Stimulated activated CD8-positive, alpha-beta memory T cell treated with anti-CD3 and anti-CD28 coated beads, Interleukin-7, amount 100 ng/mL, for 48 hours (primary cell): ENCODE measurements around the gene CCDC102B.
"Not testable (repeated sequence)": the region's sequence is repeated elsewhere in the genome, so short reads cannot be mapped to it uniquely, and the experiment has no call there.

ENCODE experiments used
- DNase-seq, 2 donors: peaks; one replicate each; pipeline ENCODE4 v3.0.0-alpha.2; 2020; ENCODE audit warnings: low read depth in 1 of 2; ENCODE audit errors: extremely low read depth in 1 of 2

The CCDC102B gene

GRCh38 chr18:68826121-68826520, 28.2 kb downstream of the CCDC102B start:
- no peak for DNase-seq

- no peak for DNase-seq
Observed at GRCh38 chr18:68830256-68831045, 32.6 kb downstream of the CCDC102B start.

GRCh38 chr18:68833756-68834155, 35.9 kb downstream of the CCDC102B start:
- DNase-seq: no peak

DNA sequence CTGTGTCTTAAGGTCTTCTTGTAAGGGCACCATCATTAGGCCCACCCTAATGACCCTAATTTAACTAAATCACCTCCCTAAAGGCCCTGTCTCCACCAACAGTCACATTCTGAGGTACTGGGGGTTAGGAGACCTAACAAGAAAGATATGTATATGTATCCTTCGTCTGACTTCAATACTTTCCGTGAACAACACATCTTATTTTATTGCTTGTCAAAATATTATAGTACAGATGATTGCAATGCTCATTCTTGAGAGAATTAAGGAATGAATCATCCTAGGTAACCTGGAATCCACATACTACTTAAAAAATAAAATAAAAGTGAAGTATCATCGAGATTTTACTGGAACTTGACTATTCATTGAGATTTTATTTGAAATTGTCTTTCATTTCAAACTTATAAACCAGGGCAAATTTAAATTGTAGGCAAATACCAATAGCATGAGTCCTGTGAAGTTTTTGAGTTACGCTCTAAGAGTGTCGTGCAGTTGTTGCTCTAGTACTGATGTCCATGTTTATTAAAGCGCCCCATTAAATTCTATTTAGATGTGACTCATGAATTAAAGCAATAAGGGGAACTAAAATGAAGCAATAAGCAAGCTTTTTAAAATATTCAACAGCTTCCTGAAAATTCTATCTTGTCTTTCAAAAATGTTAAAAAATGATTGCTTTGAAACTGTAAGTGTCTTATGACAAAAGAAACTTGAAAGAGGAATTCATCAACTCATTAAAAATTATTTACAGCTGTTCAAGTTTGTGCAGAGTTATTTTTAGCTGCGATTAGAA, 40.0 kb downstream of the CCDC102B start:
- DNase-seq: no peak

DNA sequence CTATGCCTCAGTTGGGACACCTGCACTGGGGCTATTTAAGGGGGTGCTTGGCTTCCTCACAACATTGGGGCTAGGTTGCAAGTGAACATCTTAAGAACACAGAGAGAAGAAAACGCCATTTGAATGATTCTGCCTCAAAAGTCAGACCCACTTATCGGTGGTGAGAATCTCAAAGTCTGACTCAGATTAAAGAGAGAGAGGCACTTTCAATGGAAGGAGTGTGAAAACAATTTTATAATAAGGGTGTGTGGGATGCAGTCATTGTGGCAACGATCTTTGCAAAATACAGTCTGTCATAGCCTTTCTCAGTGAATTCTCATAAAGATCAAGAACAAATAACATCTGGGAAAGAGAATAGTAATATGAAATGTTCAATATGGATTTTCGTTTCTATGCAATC, 41.8 kb downstream of the CCDC102B start:
- DNase-seq: no peak

GRCh38 chr18:68840554-68841263, 42.8 kb downstream of the CCDC102B start:
- DNase-seq: no peak

DNA sequence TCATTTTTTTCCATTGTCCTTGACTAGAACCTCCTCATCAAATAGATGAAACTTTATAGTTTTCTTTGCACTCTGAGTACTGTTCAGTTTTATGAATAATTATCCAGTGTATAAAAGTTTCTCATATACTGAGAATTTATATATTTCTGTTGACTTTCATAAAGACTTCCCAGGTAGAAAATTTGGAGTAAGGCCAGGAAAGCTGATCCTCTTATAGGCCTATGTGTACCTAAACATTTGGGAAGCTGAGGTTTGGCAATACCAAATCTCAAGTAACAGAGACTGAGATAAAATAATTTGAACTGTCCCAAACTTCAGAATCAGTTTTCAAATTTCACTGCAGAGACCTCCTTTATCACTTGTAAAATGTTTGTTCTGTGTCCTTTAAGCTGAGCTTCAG, 43.4 kb downstream of the CCDC102B start:
- DNase-seq: no peak

DNA sequence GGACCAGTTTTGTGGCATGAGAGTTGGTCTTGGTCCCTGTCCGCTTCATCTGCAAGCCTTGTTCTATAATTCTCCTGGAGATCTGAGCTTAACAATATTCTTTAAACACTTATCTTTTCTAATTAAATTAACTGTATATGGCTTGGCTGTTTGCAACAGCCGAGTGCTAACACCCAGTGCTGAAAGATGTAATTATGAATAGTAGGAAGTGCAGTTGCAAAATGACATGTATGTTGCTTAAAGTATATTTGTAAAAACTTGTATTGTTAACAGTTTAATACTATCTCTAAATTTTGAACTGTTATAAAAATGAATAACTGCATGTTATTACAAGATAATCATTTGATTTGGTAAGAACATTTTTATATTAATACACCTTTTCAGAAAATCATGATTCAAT, 45.1 kb downstream of the CCDC102B start:
- DNase-seq: no peak

- no peak for DNase-seq
Observed at GRCh38 chr18:68843473-68844089, 45.7 kb downstream of the CCDC102B start.

- DNase-seq: no peak
Observed at GRCh38 chr18:68847219-68847837, 49.4 kb downstream of the CCDC102B start.

DNA sequence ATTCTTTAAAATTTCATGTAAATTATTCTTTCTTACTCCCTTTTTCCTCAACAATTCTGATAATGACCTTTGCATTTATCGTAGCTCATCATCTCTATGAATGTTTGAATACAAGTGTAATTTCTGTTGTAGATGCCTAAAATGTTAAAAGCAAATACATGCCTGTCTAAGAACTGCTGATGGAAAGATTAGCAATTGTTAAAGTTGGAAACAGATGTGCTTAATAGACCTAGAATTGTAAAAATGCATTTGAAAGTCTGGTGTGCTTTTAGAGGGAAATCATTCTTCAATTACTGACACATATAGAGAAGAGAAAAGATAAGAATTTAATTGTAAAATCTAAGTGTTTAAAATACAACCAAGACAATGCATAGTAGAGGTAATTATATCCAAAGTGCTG, 50.4 kb downstream of the CCDC102B start:
- DNase-seq: no peak

- no peak for DNase-seq
Observed at GRCh38 chr18:68854786-68855391, 57.0 kb downstream of the CCDC102B start.

- DNase-seq: no peak
Observed at GRCh38 chr18:68855491-68855890, 57.6 kb downstream of the CCDC102B start.

GRCh38 chr18:68861365-68861764, 63.5 kb downstream of the CCDC102B start:
- DNase-seq: no peak

- DNase-seq: no peak
Observed at GRCh38 chr18:68865021-68865420, 67.1 kb downstream of the CCDC102B start.

DNA sequence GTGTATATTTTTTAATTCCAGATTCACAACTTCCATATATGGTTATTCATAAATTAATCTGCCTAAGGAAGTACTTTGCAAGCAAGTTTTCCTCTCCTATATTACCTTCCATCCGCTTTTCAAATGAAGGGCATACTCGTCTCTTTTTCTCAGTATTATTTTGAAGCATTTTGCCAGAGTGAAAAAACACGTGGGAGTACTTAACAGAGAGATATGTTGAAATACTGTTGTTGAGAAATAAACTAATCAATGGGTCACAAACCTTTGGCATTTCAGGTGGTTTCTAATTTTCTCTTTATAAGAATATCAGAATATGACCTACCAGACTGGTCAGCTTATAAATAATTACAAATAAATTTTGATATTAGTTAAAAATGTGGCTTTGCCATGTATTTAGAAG, 67.6 kb downstream of the CCDC102B start:
- no peak for DNase-seq

DNA sequence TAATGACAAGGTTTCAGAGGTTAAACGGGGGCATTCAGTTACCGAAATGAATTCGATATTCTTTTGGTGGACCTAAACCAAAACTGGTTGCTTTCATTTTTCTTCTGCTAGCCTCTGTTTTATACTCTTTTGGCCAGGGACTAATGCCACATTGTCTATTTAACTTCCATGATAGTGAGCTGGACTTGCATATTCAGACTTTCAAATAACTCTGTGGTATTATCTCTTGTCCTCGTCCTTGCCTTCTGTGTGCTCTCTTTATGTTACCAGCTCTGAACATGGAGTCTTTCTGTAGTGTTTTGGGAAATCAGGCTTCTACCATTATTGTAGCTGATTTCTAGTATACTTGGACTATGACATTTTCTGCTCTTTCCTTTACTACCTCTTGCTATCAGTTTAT, 75.1 kb downstream of the CCDC102B start:
- no peak for DNase-seq

DNA sequence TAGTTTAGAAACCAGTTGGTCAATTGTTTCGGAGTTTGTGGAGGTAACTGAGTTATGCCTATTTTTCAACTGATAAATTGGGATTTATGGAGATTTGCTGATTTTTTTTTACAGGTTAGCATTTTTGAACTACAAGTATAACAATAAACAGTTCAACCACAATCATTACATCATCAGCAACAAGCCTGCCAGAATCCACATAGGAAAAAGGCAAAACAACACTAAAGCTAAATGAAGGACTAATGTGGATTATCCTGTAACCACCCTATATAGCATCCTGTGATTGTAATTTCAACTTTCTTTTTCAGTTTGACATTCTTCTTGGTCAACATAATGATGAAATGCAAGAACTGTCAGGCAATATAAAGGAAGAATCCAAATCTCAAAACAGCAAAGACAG, 76.5 kb downstream of the CCDC102B start:
- DNase-seq: no peak

DNA sequence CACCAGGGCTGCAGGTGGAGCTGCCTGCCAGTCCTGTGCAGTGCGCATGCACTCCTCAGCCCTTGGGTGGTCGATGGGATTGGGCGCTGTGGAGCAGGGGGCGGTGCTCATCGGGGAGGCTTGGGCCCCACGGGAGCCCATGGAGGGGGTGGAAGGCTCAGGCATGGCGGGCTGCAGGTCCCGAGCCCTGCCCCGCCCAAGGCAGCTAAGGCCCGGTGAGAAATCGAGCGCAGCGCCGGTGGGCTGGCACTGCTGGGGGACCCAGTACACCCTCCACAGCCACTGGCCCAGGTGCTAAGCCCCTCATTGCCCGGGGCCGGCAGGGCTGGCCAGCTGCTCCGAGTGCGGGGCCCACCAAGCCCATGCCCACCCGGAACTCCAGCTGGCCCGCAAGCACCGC, 82.1 kb downstream of the CCDC102B start:
- not testable (repeated sequence) for DNase-seq

DNA sequence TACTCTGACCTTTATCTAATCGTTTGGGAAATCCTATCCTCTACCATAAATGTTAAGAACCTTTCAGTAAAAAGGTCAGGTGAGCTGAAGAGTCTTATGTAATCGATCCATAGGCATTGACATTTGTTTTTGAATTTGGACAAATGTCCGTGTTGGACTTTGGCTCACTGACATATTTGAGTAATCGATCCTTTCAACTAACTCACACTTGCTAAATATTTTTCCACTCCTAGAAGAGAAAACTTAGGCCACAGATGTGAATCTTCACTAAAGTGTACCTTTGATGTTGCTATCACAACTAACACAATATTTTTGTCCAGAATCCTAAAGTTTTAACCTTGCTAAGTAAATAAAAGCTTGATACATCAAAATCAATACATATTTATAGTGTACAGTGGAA, 89.5 kb downstream of the CCDC102B start:
- no peak for DNase-seq
